ENCODE data around the gene PRPF31.
A peak's percentile ranks its signal among the peaks of the same experiment; 100 is the strongest.

DNA sequence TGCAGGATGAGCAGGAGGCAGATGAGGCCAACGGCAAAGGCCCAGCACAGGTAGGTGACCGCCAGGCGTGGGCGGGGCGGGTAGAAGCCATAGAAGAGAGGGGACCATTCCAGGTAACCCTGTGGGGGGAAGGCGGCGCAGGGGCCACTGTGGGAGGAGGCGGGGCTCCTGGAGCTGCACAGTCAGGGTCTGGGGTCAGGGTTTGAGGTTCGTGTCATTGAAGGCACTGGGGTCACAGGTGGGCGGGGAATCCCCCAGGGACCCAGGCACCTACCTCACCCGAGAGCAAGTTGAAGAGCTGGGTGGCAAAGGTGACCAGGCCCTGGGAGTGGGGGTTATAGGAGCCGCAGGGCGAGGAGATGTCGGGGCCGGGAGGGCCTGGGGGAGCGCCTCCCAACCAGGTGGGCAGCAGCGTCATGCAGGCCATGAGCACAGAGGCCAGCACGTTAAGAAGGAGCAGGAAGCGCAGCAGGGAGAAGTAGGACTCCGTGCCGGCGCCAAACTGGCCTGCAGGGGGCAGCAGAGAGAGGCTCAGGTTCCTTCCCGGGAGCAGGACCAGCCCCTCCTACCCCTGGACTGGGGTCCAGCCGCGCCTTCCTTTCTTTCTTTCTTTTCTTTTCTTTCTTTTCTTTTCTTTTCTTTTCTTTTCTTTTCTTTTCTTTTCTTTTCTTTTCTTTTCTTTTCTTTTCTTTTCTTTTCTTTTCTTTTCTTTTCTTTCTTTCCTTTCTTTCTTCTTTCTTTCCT lies 52.8 kb downstream of the PRPF31 start:
- peak; percentile 66 to 94 (median 74) for TF ChIP-seq CTCF (IDR thresholded peaks at IDR 0.05)
- no peak for TF ChIP-seq POLR2A (IDR thresholded peaks at IDR 0.05)

Data from thyroid gland (tissue), 4 donors.